Stimulated activated CD4-positive, alpha-beta T cell treated with anti-CD3 and anti-CD28 coated beads, Interleukin-1b, Interleukin-23, amount 100 ng/mL, for 4 hours (primary cell): ENCODE measurements around the gene CCL4.
A peak's percentile ranks its signal among the peaks of the same experiment; 100 is the strongest.
"Not testable (repeated sequence)": the region's sequence is repeated elsewhere in the genome, so short reads cannot be mapped to it uniquely, and the experiment has no call there.

Experiments
- DNase-seq, 2 donors: peaks; one replicate each; pipeline ENCODE4 v3.0.0-alpha.2; 2020; ENCODE audit warnings: low read depth in 2 of 2

The CCL4 gene

GRCh38 chr17:36103401-36103975, at the start of gene CCL4:
CCL4 (plus strand) TSS chr17:36103827; CDS start chr17:36103906, 79 bp downstream.
- DNase-seq, result not testable (repeated sequence)

DNA sequence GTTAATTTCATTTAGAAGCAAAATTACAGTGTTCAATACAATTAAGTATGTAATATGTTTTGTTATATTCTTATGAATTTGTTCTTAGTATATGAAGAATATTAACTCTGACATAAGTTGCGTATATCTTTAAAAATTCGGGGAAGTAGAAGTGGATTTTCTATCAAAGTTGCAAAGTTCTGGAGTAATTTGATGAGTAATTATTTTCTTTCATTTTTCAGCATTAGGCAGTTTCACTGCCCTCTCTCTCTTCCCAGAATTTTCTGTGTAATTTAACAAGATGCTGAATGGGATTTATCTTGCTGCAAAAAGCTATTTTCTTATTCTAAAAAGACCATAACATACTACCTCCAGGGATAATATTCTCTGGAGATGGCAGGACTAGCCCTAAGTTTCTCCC, 48.5 kb upstream of the CCL4 start:
- no peak for DNase-seq

GRCh38 chr17:36055921-36056520, 47.6 kb upstream of the CCL4 start:
- no peak for DNase-seq

GRCh38 chr17:36057911-36058310, 45.7 kb upstream of the CCL4 start:
- DNase-seq, result no peak

GRCh38 chr17:36059406-36059805, 44.2 kb upstream of the CCL4 start:
- no peak for DNase-seq

DNA sequence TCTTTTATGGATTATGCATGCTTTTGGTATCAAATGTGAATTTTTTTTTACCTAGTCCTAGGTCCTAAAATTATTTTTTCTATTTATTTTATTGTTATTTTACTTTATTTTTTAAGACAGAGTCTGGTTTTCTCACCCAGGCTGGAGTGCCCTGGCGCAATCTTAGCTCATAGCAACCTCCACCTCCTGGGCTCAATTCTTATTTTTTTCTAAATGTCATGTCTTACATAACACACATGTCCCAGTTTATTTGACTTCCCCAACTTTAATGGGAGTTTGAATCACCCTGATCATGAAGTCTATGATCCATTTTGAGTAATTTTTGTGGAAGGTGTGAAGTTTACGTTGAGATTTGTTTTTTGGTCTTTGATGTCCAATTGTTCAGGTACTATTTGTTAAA, 42.8 kb upstream of the CCL4 start:
- no peak for DNase-seq

DNA sequence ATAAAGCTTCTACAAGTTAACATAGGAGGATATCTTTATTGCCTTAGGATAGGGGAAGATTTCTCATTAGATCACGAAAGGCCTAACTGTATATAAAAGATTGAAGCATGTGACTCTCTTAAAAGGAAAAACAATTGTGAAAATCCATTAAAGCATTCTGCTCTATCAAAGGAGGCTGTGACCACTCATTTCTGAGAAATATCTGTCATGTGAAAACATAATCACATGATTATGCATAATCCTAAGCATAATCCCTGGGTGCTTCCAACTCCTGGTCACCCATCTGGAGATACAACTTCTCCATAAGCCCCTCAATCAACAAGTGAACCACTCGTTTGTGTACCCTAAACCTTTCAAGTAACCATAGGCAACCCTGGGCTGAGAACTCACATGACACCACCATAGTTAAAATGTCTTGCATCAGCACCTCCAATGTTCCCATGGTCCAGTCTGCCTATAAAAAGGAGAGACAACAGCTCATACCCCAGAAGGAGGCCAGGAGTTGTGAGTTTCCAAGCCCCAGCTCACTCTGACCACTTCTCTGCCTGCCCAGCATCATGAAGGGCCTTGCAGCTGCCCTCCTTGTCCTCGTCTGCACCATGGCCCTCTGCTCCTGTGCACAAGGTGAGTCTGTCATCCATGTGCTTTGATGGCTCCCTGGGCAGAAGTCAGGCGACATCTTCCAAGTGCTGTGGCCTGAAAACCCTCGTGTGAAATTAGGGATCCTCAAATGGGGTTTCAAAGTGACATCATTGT, 39.7 kb upstream of the CCL4 start, which contains the start of gene CCL18:
CCL18 (plus strand) TSS at position 487 of the 756 bp plus-strand sequence; CDS start at position 558, 71 bp downstream.
- no peak for DNase-seq

DNA sequence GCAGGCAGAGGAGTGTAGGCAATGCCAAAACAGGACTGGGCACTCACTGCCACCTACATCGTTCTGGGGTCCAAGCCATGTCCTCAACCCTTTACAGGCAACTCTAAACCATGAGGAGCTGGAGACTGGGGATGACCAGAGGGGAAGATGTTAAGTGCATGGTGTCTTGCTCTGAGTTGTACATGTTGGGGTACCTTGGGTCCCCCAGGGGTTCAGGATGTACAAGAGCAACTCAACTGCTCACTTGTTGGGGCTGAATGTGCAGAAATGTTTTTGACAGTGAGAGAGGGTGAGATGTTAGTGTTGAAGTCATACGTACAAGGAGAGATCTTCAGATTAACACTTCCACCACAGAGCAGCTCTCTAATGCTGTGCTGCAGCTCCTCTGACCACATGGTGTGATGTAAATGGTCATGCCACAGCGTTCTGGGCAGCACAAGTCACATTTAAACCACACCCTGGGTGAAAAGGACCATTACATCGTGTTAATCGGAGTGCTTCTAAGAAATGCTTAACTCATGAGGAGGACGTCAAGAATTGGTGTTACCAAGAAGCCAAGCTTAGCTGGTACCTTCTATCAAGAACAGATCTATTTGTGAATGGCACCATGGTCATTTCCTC, 37.2 kb upstream of the CCL4 start:
- no peak for DNase-seq

DNA sequence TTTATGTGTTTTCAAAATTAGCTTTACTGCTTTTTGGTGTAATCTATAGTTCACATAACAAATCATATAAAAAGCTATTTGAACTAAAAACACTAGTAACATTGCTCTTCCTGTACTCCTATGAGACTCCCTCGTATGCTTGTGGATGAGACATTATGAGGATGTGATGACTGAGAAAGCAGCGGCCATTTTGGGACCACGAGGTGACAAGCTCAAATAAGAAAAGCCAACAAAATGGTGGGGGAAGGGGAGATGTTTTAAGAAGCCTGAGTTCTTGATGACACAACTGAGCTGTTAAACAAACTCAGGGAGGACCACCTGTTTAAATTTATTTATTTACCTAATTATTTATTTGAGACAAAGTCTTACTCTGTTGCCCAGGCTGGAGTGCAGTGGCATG, 35.1 kb upstream of the CCL4 start:
- no peak for DNase-seq

- DNase-seq, result no peak
Observed at GRCh38 chr17:36069136-36069535, 34.5 kb upstream of the CCL4 start.

DNA sequence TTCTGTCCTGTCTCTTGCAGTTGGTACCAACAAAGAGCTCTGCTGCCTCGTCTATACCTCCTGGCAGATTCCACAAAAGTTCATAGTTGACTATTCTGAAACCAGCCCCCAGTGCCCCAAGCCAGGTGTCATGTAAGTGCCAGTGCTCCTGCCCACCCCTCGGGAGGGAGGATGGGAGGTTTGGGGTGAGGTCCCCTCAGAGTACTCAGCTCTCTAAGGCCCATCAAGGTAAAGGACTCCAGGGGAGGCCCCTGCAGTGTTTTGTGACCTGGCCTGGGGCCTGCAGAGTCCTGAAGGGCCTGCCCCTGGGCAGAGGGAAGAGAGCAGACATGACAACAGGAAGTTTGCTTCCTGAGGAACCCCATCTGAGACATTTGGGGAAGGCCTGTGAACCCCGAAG, 33.2 kb upstream of the CCL4 start:
- DNase-seq, result no peak

DNA sequence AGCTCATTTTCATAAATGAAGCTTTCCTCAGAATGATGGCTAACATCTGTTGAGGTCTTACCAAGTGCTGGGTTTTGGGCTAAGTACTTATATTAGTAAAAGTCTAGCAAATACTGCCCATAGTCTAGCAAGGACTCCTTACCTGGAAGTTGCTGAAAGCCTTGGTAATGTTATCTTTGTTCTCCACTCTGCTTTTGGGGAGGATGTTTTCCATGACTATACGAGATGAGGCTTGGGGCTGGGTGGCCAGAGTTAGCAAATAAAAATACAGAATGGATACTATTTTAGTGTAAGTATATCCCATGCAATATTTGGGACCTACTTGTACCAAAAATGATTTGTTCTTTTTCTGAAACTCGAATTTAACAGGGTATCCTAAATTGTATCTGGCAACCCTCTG, 31.9 kb upstream of the CCL4 start:
- DNase-seq, result no peak

- peak; percentile 38 to 52 for DNase-seq
Observed at GRCh38 chr17:36072431-36073121, 31.1 kb upstream of the CCL4 start.

GRCh38 chr17:36074365-36074764, 29.3 kb upstream of the CCL4 start:
- no peak for DNase-seq

- DNase-seq, result not testable (repeated sequence)
Observed at GRCh38 chr17:36081681-36082471, 21.8 kb upstream of the CCL4 start.

GRCh38 chr17:36082482-36083120, 21.0 kb upstream of the CCL4 start:
- not testable (repeated sequence) for DNase-seq

GRCh38 chr17:36083691-36084090, 19.9 kb upstream of the CCL4 start:
- not testable (repeated sequence) for DNase-seq

GRCh38 chr17:36085765-36086164, 17.9 kb upstream of the CCL4 start:
- no peak for DNase-seq

- DNase-seq, result no peak
Observed at GRCh38 chr17:36086791-36087190, 16.8 kb upstream of the CCL4 start.

GRCh38 chr17:36087471-36087870, 16.2 kb upstream of the CCL4 start:
- DNase-seq, result not testable (repeated sequence)
